Measurements from ENCODE around the gene RPGR. TPM values are rescaled to one million over a fixed set of nuclear protein-coding genes. Genes with fewer than 3 reads are reported as not detected.

RPGR gene
- total and polyA plus RNA-seq, 5 experiments from 2014 or later: 3.6 to 15.2 (median 6.2) TPM

- Mint-ChIP-seq H3K9me3 (no peaks in the 10 kb centered on the region), H3K27ac (no peak overlapping the region), H3K4me3 (no peak overlapping the region), H3K36me3 (no peaks in the 10 kb centered on the region), H3K4me1 (no peaks in the 10 kb centered on the region), H3K27me3 (peaks cover 0 to 14% (median 5%) of the 10 kb centered on the region in 5 donors)
- DNase-seq: no peak
- POLR2A ChIA-PET: no interaction called here
- ATAC-seq: no peak
Observed at GRCh38 chrX:38351346-38351745, 24.0 kb upstream of the RPGR start.

- DNase-seq: no peak
- Mint-ChIP-seq H3K27me3 (peaks cover 0 to 15% (median 5%) of the 10 kb centered on the region in 5 donors), H3K4me3 (no peak overlapping the region), H3K9me3 (no peaks in the 10 kb centered on the region), H3K36me3 (no peaks in the 10 kb centered on the region), H3K27ac (no peak overlapping the region), H3K4me1 (no peaks in the 10 kb centered on the region)
- POLR2A ChIA-PET: no interaction called here
- no peak for ATAC-seq
Observed at GRCh38 chrX:38347136-38347535, 19.8 kb upstream of the RPGR start.

- Mint-ChIP-seq H3K4me1 (no peaks in the 10 kb centered on the region), H3K9me3 (peaks cover 0 to under 1% (median 0%) of the 10 kb centered on the region in 9 donors), H3K27ac (no peak overlapping the region), H3K36me3 (no peaks in the 10 kb centered on the region), H3K4me3 (no peak overlapping the region), H3K27me3 (peaks cover 0 to 12% (median 5%) of the 10 kb centered on the region in 5 donors)
- ATAC-seq (no peak), DNase-seq (no peak)
- POLR2A ChIA-PET: no interaction called here
Observed at GRCh38 chrX:38346150-38346549, 18.8 kb upstream of the RPGR start.

GRCh38 chrX:38342853-38343778 is 15.8 kb upstream of the RPGR start:
- ATAC-seq (no peak), DNase-seq (no peak)
- peaks cover 0 to 2% (median 0%) of the 10 kb centered on the region in 9 donors for H3K9me3 Mint-ChIP-seq
- POLR2A ChIA-PET: no interaction called here
- no peaks in the 10 kb centered on the region for H3K36me3 Mint-ChIP-seq
- H3K4me1 Mint-ChIP-seq: no peaks in the 10 kb centered on the region
- H3K27me3 Mint-ChIP-seq: peaks cover 0 to 7% (median 2%) of the 10 kb centered on the region in 5 donors
- no peak overlapping the region for H3K4me3 Mint-ChIP-seq
- H3K27ac Mint-ChIP-seq: no peak overlapping the region

- H3K4me3 Mint-ChIP-seq: no peak overlapping the region
- peaks cover 0 to 2% (median 0%) of the 10 kb centered on the region in 9 donors for H3K9me3 Mint-ChIP-seq
- POLR2A ChIA-PET: no interaction called here
- peaks cover 0 to 2% (median 0%) of the 10 kb centered on the region in 4 donors for H3K4me1 Mint-ChIP-seq
- DNase-seq: no peak
- no peaks in the 10 kb centered on the region for H3K36me3 Mint-ChIP-seq
- ATAC-seq: no peak
- peaks cover 0 to 6% (median 1%) of the 10 kb centered on the region in 5 donors for H3K27me3 Mint-ChIP-seq
- H3K27ac Mint-ChIP-seq: no peak overlapping the region
Observed at GRCh38 chrX:38341442-38341841, 14.1 kb upstream of the RPGR start.

- ATAC-seq (no peak), DNase-seq (no peak)
- POLR2A ChIA-PET: no interaction called here
- Mint-ChIP-seq H3K9me3 (peaks cover 0 to 2% (median 0%) of the 10 kb centered on the region in 9 donors), H3K4me1 (peaks cover 0 to 3% (median 0%) of the 10 kb centered on the region in 4 donors), H3K27me3 (peaks cover 0 to 4% (median 0%) of the 10 kb centered on the region in 5 donors), H3K36me3 (no peaks in the 10 kb centered on the region), H3K4me3 (no peak overlapping the region), H3K27ac (no peak overlapping the region)
Observed at GRCh38 chrX:38336538-38337240, 9.4 kb upstream of the RPGR start.

- Mint-ChIP-seq H3K36me3 (no peaks in the 10 kb centered on the region), H3K9me3 (no peaks in the 10 kb centered on the region), H3K4me3 (no peak overlapping the region), H3K27ac (no peak overlapping the region), H3K4me1 (peaks cover 0 to 3% (median 0%) of the 10 kb centered on the region in 4 donors), H3K27me3 (peaks cover 0 to 4% (median 0%) of the 10 kb centered on the region in 5 donors)
- DNase-seq: no peak
- POLR2A ChIA-PET: no interaction called here
- ATAC-seq: no peak
Observed at GRCh38 chrX:38335382-38335781, 8.1 kb upstream of the RPGR start.

- POLR2A ChIA-PET: no interaction called here
Observed at GRCh38 chrX:38332505-38332904, 5.2 kb upstream of the RPGR start.

GRCh38 chrX:38327775-38328081 is 419 bp upstream of the RPGR start:
- H3K27me3 Mint-ChIP-seq: no peaks in the 10 kb centered on the region
- DNase-seq: no peak

More at GRCh38 chrX:38332505-38332904, 5.2 kb upstream of the RPGR start:
- Mint-ChIP-seq H3K27ac (no peak overlapping the region), H3K4me1 (peaks cover 2 to 15% (median 10%) of the 10 kb centered on the region in 4 donors), H3K36me3 (no peaks in the 10 kb centered on the region), H3K4me3 (no peak overlapping the region), H3K9me3 (no peaks in the 10 kb centered on the region), H3K27me3 (peaks cover 0 to 3% (median 0%) of the 10 kb centered on the region in 5 donors)
- no peak for DNase-seq
- ATAC-seq: no peak

GRCh38 chrX:38326086-38326485 is 1.2 kb downstream of the RPGR start:
- ATAC-seq (no peak), DNase-seq (no peak)
- POLR2A ChIA-PET: no interaction called here
- Mint-ChIP-seq H3K4me1 (peaks cover 4 to 35% (median 31%) of the 10 kb centered on the region in 4 donors), H3K36me3 (peaks cover 0 to 2% (median 0%) of the 10 kb centered on the region in 3 donors), H3K9me3 (no peaks in the 10 kb centered on the region), H3K27ac (peak overlapping the region in 9 of 10 donors; percentile 80 to 98 (median 97)), H3K27me3 (no peaks in the 10 kb centered on the region), H3K4me3 (peak overlapping the region; percentile 91 to 97 (median 94))

More at GRCh38 chrX:38327775-38328081, 419 bp upstream of the RPGR start:
- POLR2A ChIA-PET: interaction anchor here (0.6 to 1.4 kb wide), 3 partner anchors 235 to 932 kb away, joined by 3 to 5 read pairs (median 3); no protein-coding TSS in a partner anchor
- Mint-ChIP-seq H3K9me3 (no peaks in the 10 kb centered on the region), H3K4me1 (peaks cover 4 to 35% (median 31%) of the 10 kb centered on the region in 4 donors), H3K4me3 (peak overlapping the region; percentile 91 to 97 (median 94)), H3K27ac (peak overlapping the region; percentile 80 to 98 (median 97)), H3K36me3 (no peaks in the 10 kb centered on the region)
- peak; percentile 3 to 6 for ATAC-seq

GRCh38 chrX:38320819-38321218 is 6.5 kb downstream of the RPGR start:
- no peak overlapping the region for H3K27ac Mint-ChIP-seq
- H3K4me1 Mint-ChIP-seq: peaks cover 0 to 13% (median 11%) of the 10 kb centered on the region in 4 donors
- ATAC-seq (no peak), DNase-seq (no peak)
- no peaks in the 10 kb centered on the region for H3K9me3 Mint-ChIP-seq
- H3K4me3 Mint-ChIP-seq: no peak overlapping the region
- POLR2A ChIA-PET: no interaction called here
- H3K27me3 Mint-ChIP-seq: no peaks in the 10 kb centered on the region
- peaks cover 0 to 23% (median 4%) of the 10 kb centered on the region in 3 donors for H3K36me3 Mint-ChIP-seq

- H3K27ac Mint-ChIP-seq: no peak overlapping the region
- peaks cover 0 to 34% (median 10%) of the 10 kb centered on the region in 3 donors for H3K36me3 Mint-ChIP-seq
- H3K9me3 Mint-ChIP-seq: no peaks in the 10 kb centered on the region
- DNase-seq: no peak
- no peak overlapping the region for H3K4me3 Mint-ChIP-seq
- POLR2A ChIA-PET: no interaction called here
- H3K27me3 Mint-ChIP-seq: no peaks in the 10 kb centered on the region
- peaks cover 0 to 4% (median 2%) of the 10 kb centered on the region in 4 donors for H3K4me1 Mint-ChIP-seq
- ATAC-seq: no peak
Observed at GRCh38 chrX:38318606-38319005, 8.7 kb downstream of the RPGR start.

- H3K27ac Mint-ChIP-seq: no peak overlapping the region
Observed at GRCh38 chrX:38318196-38318595, 9.1 kb downstream of the RPGR start.

More at GRCh38 chrX:38318196-38318595, 9.1 kb downstream of the RPGR start:
- Mint-ChIP-seq H3K4me3 (no peak overlapping the region), H3K36me3 (peaks cover 0 to 38% (median 10%) of the 10 kb centered on the region in 3 donors), H3K9me3 (no peaks in the 10 kb centered on the region), H3K27me3 (no peaks in the 10 kb centered on the region), H3K4me1 (peaks cover 0 to under 1% (median 0%) of the 10 kb centered on the region in 4 donors)
- POLR2A ChIA-PET: no interaction called here
- no peak for DNase-seq
- ATAC-seq: no peak
